ENCODE measurements around the gene LARGE1.

Gene LARGE1

GRCh38 chr22:33786149-33786548, 134.1 kb downstream of the LARGE1 start:
- H3K4me3 ChIP-seq (ENCODE audit: low read depth, low read length), result no peak overlapping the region

DNA sequence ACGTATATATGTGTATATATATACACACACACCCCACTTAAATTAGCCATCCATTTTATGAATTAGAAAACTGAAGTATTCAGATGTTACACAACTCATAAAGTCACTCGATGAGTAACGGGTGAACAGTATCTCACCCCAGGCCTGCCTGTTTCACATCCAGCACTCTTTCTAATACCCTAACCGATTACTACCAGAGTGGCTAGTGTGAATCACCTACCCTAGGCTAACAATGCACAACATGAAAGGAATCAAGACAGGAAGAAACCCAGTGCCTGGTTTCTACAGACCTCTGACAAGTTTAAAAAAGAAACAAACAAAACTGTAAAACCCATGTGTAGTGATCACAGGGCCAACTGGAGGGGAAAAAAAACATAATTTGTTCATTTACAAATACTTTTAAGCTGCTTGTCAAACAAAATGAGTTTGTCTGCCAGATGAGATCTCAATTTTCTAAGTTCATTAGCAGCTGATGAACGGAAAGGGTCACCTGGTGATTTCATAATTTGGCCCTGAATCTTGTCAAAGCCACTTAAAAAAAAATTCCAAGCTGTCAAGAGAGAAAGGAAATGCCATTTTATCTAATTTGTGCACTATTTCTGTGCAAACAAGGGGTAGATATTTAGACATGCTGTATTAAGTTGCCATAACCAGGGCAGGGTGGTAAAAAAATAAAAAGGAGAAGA, 134.8 kb downstream of the LARGE1 start:
- no peaks in the 10 kb centered on the region for H3K79me2 ChIP-seq (ENCODE audit: control insufficient read depth, insufficient read depth, low read length, poor library complexity)
- no peaks in the 10 kb centered on the region for H3K79me1 ChIP-seq (ENCODE audit: low read length)
- H4K91ac ChIP-seq (ENCODE audit: low read depth, low read length), result no peak overlapping the region
- H3K4me2 ChIP-seq (ENCODE audit: low read length), result no peak overlapping the region
- peaks cover 2 to 5% of the 10 kb centered on the region in 2 experiments for H3K36me3 ChIP-seq (ENCODE audit: control insufficient read depth in 1 of 2, insufficient read depth in 2 of 2, low read length in 2 of 2)
- peak overlapping the region; percentile 53 for H3K27ac ChIP-seq (ENCODE audit: low read depth, low read length)
- H2BK120ac ChIP-seq (ENCODE audit: insufficient read depth, low read length, poor library complexity), result no peak overlapping the region
- no peak overlapping the region for H3K18ac ChIP-seq (ENCODE audit: low read length)
- H3K4ac ChIP-seq (ENCODE audit: low read depth, low read length), result no peak overlapping the region
- DNase-seq, result peak in 1 of 2 donors; percentile 5
- H2AK5ac ChIP-seq (ENCODE audit: low read length), result no peak overlapping the region
- no peak overlapping the region for H3K9ac ChIP-seq (ENCODE audit: low read length)
- H2BK12ac ChIP-seq (ENCODE audit: low read length), result no peak overlapping the region
- no peak overlapping the region for H3K4me3 ChIP-seq (ENCODE audit: low read depth, low read length)
- H2BK5ac ChIP-seq (ENCODE audit: low read depth, low read length, poor library complexity), result no peak overlapping the region
- peaks cover 0 to 4% of the 10 kb centered on the region in 2 experiments for H3K4me1 ChIP-seq (ENCODE audit: control insufficient read depth in 1 of 2, insufficient read depth in 2 of 2, low read length in 2 of 2)
- H3K14ac ChIP-seq (ENCODE audit: low read length), result no peak overlapping the region
- no peak overlapping the region for H4K12ac ChIP-seq (ENCODE audit: low read depth, low read length)
- no peak overlapping the region for H4K8ac ChIP-seq (ENCODE audit: low read depth, low read length)
- peaks cover 7% of the 10 kb centered on the region for H3K9me3 ChIP-seq (ENCODE audit: insufficient read depth, low read depth, low read length)
- WGBS (ENCODE audit: extremely low coverage, insufficient coverage, insufficient read length), result no CpG with 5 or more reads among the region's 5 CpGs
- no peak overlapping the region for H2AFZ ChIP-seq (ENCODE audit: insufficient read depth, low read length, poor library complexity)
- no peaks in the 10 kb centered on the region for H3K27me3 ChIP-seq (ENCODE audit: insufficient read depth, low read length)
- no peak overlapping the region for H3K23ac ChIP-seq (ENCODE audit: low read length)

More at GRCh38 chr22:33786149-33786548, 134.1 kb downstream of the LARGE1 start:
- Histone ChIP-seq H3K18ac (ENCODE audit: low read length) (no peak overlapping the region), H2BK12ac (ENCODE audit: low read length) (no peak overlapping the region), H3K23ac (ENCODE audit: low read length) (no peak overlapping the region), H3K36me3 (ENCODE audit: control insufficient read depth in 1 of 2, insufficient read depth in 2 of 2, low read length in 2 of 2) (peaks cover 2 to 5% of the 10 kb centered on the region in 2 experiments), H2BK120ac (ENCODE audit: insufficient read depth, low read length, poor library complexity) (no peak overlapping the region), H4K12ac (ENCODE audit: low read depth, low read length) (no peak overlapping the region), H4K91ac (ENCODE audit: low read depth, low read length) (no peak overlapping the region), H3K9me3 (ENCODE audit: insufficient read depth, low read depth, low read length) (peaks cover 7% of the 10 kb centered on the region), H2AFZ (ENCODE audit: insufficient read depth, low read length, poor library complexity) (no peak overlapping the region), H2AK5ac (ENCODE audit: low read length) (no peak overlapping the region), H3K79me1 (ENCODE audit: low read length) (no peaks in the 10 kb centered on the region), H3K27me3 (ENCODE audit: insufficient read depth, low read length) (no peaks in the 10 kb centered on the region), H3K4me2 (ENCODE audit: low read length) (no peak overlapping the region), H3K9ac (ENCODE audit: low read length) (no peak overlapping the region), H3K4me1 (ENCODE audit: control insufficient read depth in 1 of 2, insufficient read depth in 2 of 2, low read length in 2 of 2) (peaks cover 0 to 4% of the 10 kb centered on the region in 2 experiments), H2BK5ac (ENCODE audit: low read depth, low read length, poor library complexity) (no peak overlapping the region), H3K79me2 (ENCODE audit: control insufficient read depth, insufficient read depth, low read length, poor library complexity) (no peaks in the 10 kb centered on the region), H4K8ac (ENCODE audit: low read depth, low read length) (no peak overlapping the region), H3K14ac (ENCODE audit: low read length) (no peak overlapping the region), H3K4ac (ENCODE audit: low read depth, low read length) (no peak overlapping the region), H3K27ac (ENCODE audit: low read depth, low read length) (peak overlapping the region; percentile 53)
- no peak for DNase-seq

DNA sequence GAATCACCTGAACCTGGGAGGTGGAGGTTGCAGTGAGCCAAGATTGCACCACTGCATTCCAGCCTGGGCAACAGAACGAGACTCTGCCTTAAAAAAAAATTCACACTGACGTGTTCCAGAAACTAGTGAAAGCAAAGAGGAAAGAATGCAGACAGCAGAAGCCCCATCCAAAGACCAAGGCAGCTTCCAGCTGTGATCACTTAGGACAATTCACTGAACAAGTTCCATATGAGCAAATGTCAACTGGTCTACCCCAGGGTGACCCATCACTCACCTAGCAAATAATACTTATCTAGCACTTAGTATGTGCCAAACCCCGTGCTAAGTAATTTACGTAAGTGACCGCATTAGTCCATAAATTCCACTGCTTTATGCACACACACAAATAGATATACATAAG, 138.9 kb downstream of the LARGE1 start:
- H3K4me2 ChIP-seq (ENCODE audit: low read length), result no peak overlapping the region
- no peak overlapping the region for H3K9ac ChIP-seq (ENCODE audit: low read length)
- H3K79me1 ChIP-seq (ENCODE audit: low read length), result no peaks in the 10 kb centered on the region
- DNase-seq, result no peak
- H3K14ac ChIP-seq (ENCODE audit: low read length), result no peak overlapping the region
- H4K91ac ChIP-seq (ENCODE audit: low read depth, low read length), result no peak overlapping the region
- H3K4me1 ChIP-seq (ENCODE audit: control insufficient read depth in 1 of 2, insufficient read depth in 2 of 2, low read length in 2 of 2), result peaks cover 0 to 3% of the 10 kb centered on the region in 2 experiments
- no CpG with 5 or more reads among the region's 5 CpGs for WGBS (ENCODE audit: extremely low coverage, insufficient coverage, insufficient read length)
- H3K23ac ChIP-seq (ENCODE audit: low read length), result no peak overlapping the region
- no peaks in the 10 kb centered on the region for H3K9me3 ChIP-seq (ENCODE audit: insufficient read depth, low read depth, low read length)
- H2BK12ac ChIP-seq (ENCODE audit: low read length), result no peak overlapping the region
- H3K27ac ChIP-seq (ENCODE audit: low read depth, low read length), result no peak overlapping the region
- H2AFZ ChIP-seq (ENCODE audit: insufficient read depth, low read length, poor library complexity), result no peak overlapping the region
- no peaks in the 10 kb centered on the region for H3K36me3 ChIP-seq (ENCODE audit: control insufficient read depth in 1 of 2, insufficient read depth in 2 of 2, low read length in 2 of 2)
- no peaks in the 10 kb centered on the region for H3K79me2 ChIP-seq (ENCODE audit: control insufficient read depth, insufficient read depth, low read length, poor library complexity)
- no peak overlapping the region for H2BK120ac ChIP-seq (ENCODE audit: insufficient read depth, low read length, poor library complexity)
- no peak overlapping the region for H3K4me3 ChIP-seq (ENCODE audit: low read depth, low read length)
- no peaks in the 10 kb centered on the region for H3K27me3 ChIP-seq (ENCODE audit: insufficient read depth, low read length)
- H3K18ac ChIP-seq (ENCODE audit: low read length), result no peak overlapping the region
- no peak overlapping the region for H4K8ac ChIP-seq (ENCODE audit: low read depth, low read length)
- no peak overlapping the region for H2AK5ac ChIP-seq (ENCODE audit: low read length)
- no peak overlapping the region for H3K4ac ChIP-seq (ENCODE audit: low read depth, low read length)
- H4K12ac ChIP-seq (ENCODE audit: low read depth, low read length), result no peak overlapping the region
- no peak overlapping the region for H2BK5ac ChIP-seq (ENCODE audit: low read depth, low read length, poor library complexity)

DNA sequence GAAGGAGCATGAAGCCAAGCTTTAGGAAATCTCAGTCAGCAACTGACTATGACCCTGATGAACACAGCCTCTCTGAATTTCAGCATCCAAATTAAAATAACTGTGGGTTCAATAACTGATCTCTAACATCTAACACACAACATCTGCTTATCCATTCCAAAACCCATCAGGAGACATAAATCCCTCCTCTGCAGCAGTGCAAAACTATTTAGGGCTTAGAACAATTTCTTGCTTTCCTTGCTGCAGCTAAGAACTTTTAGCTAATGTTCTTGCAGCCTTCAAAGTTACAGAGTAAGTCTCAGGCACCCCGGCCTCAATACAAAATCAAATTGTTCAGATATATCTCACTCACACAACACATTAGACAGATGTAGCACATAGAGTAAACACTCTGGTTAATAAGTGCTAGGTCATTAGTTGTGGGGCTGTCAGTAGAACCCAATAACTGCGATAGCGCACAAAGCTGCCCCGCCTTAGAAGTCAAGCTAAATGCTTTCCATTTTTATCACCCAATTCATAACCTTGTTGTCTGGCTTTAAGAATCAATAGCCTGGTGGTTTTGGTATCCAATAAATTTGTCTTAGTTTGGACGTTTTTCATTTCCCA, 139.6 kb downstream of the LARGE1 start:
- no peak overlapping the region for H2BK120ac ChIP-seq (ENCODE audit: insufficient read depth, low read length, poor library complexity)
- H3K14ac ChIP-seq (ENCODE audit: low read length), result no peak overlapping the region
- no peak overlapping the region for H4K8ac ChIP-seq (ENCODE audit: low read depth, low read length)
- H3K36me3 ChIP-seq (ENCODE audit: control insufficient read depth in 1 of 2, insufficient read depth in 2 of 2, low read length in 2 of 2), result no peaks in the 10 kb centered on the region
- no peaks in the 10 kb centered on the region for H3K9me3 ChIP-seq (ENCODE audit: insufficient read depth, low read depth, low read length)
- H3K4me1 ChIP-seq (ENCODE audit: control insufficient read depth in 1 of 2, insufficient read depth in 2 of 2, low read length in 2 of 2), result peaks cover 0 to 2% of the 10 kb centered on the region in 2 experiments
- WGBS (ENCODE audit: extremely low coverage, insufficient coverage, insufficient read length), result no CpG with 5 or more reads among the region's 5 CpGs
- H3K27me3 ChIP-seq (ENCODE audit: insufficient read depth, low read length), result no peaks in the 10 kb centered on the region
- H2AK5ac ChIP-seq (ENCODE audit: low read length), result no peak overlapping the region
- no peak overlapping the region for H3K23ac ChIP-seq (ENCODE audit: low read length)
- H3K79me2 ChIP-seq (ENCODE audit: control insufficient read depth, insufficient read depth, low read length, poor library complexity), result no peaks in the 10 kb centered on the region
- H4K12ac ChIP-seq (ENCODE audit: low read depth, low read length), result no peak overlapping the region
- no peak overlapping the region for H3K4ac ChIP-seq (ENCODE audit: low read depth, low read length)
- H2BK12ac ChIP-seq (ENCODE audit: low read length), result no peak overlapping the region
- H4K91ac ChIP-seq (ENCODE audit: low read depth, low read length), result no peak overlapping the region
- no peaks in the 10 kb centered on the region for H3K79me1 ChIP-seq (ENCODE audit: low read length)
- H3K4me2 ChIP-seq (ENCODE audit: low read length), result no peak overlapping the region
- H3K18ac ChIP-seq (ENCODE audit: low read length), result no peak overlapping the region
- no peak overlapping the region for H3K9ac ChIP-seq (ENCODE audit: low read length)
- no peak overlapping the region for H2AFZ ChIP-seq (ENCODE audit: insufficient read depth, low read length, poor library complexity)
- no peak overlapping the region for H2BK5ac ChIP-seq (ENCODE audit: low read depth, low read length, poor library complexity)
- H3K4me3 ChIP-seq (ENCODE audit: low read depth, low read length), result no peak overlapping the region
- H3K27ac ChIP-seq (ENCODE audit: low read depth, low read length), result no peak overlapping the region
- DNase-seq, result no peak
